GM19099 (cell line): ENCODE data around the gene FABP6.

Experiments
- POLR2A ChIP-seq: IDR thresholded peaks from 3 replicates; pipeline ENCODE4 v1.6.1; 2011; ENCODE audit warnings: low read depth; ENCODE audit not compliant: insufficient read length; ENCODE audit errors: extremely low read depth

Gene FABP6, protein sequence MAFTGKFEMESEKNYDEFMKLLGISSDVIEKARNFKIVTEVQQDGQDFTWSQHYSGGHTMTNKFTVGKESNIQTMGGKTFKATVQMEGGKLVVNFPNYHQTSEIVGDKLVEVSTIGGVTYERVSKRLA

GRCh38 chr5:160229190-160229742 lies at the start of gene FABP6:
Gene FABP6, plus strand, starts transcription at chr5:160229506. Its CDS starts 52 bp downstream, at chr5:160229558.
- TF ChIP-seq POLR2A, result no peak

DNA sequence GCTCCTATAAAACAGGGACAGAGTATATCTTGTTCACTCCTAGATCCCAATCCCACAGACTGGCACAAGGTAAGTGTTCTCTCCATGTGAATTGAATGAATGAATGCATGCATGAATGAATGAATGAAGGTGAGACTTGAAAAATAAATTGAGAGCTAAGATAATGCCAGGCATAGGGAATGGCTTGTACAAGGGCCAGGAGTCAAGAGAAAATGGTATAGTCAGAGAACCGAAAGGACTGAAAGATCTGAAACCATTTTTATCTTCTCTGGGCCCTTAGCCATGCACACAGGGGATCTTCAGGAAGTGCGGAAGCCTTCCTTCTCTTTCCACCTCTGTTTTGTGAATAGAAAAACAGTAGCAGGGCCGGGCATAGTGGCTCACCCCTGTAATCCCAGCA lies 48.4 kb upstream of the FABP6 start:
- no peak for TF ChIP-seq POLR2A

- no peak for TF ChIP-seq POLR2A
These were observed 47.2 kb upstream of the FABP6 start for GRCh38 chr5:160181965-160182622.

GRCh38 chr5:160183075-160183474 lies 46.2 kb upstream of the FABP6 start:
- TF ChIP-seq POLR2A, result no peak

- no peak for TF ChIP-seq POLR2A
These were observed 43.5 kb upstream of the FABP6 start for GRCh38 chr5:160185626-160186360.

DNA sequence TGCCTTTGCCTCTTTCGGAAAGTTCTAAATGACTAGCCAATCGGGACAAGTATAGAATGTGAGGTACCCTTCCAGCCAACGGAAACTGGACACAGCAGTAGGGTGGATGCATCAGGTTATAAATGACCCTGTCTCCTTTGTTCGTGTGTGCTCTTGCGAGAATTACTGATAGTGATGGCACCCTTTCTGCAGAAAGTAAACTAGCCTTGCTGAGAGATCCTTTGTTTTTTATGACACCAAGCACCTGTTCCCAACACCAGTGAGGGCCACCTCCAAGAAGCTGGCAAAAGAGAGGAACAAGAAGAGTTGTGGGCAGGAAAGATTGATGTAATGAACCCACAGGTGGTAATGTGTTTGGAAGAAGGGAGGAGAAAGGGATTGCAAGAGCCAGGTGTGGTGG lies 42.8 kb upstream of the FABP6 start:
- no peak for TF ChIP-seq POLR2A

- TF ChIP-seq POLR2A, result no peak
These were observed 42.2 kb upstream of the FABP6 start for GRCh38 chr5:160187091-160187490.

GRCh38 chr5:160188141-160189015 lies 40.9 kb upstream of the FABP6 start:
- no peak for TF ChIP-seq POLR2A

DNA sequence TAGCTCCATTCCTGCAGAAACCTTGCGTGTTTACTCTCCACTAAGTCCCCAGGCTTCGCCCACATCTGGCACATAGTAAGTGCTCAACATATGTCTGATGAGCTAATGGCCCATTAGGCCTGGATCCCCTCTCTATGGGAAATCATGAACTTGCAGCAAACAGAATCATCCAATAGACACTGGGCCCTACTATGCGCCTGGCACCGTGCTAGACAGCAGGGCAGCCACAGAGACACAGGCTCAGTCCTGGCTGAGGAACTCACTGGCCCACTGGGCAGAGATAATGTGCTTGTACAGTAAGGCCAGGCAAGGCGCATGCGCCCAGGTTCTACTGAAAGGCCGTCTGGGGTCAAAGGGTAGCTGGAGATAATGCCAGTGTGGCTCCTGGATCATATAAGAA lies 36.9 kb upstream of the FABP6 start:
- TF ChIP-seq POLR2A, result no peak

DNA sequence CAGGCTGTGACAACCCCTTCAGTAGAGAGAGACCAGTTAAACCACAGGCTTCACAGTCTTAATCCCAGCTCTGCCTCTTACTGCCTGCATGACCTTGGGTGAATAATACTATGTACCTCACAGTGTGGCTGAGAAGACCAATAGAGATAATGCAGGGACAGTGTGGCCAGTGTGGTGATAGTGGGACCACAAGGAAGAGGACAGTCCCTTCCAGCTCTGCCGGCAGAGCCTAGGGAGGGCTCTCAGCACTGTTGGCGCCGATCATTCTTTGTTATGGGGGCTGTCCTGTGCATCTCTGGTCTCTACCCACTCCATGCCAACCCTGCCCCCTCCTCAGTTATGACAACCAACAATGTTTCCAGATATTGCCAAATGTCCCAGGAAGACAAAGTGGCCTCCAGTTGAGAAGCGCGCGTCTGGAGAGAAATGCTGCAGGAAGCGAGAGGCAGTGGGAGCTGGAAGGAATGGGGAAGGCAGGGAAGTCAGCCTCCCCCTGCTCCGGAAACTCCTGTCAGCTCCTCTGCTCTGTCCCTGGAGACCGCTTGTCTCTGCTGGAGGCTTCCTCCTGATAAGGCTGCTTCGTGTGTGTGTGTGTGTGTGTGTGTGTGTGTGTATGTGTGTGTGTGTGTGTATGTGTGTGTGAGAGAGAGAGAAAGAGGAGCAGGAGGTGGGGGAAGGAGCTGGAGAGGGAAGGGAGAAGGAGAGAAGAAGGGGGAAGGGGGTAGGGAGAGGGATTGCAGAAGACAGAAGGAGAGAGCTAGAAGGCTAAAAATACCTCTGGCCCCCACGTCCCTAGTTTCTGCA lies 31.8 kb upstream of the FABP6 start:
- TF ChIP-seq POLR2A, result no peak

GRCh38 chr5:160198146-160198545 lies 31.2 kb upstream of the FABP6 start:
- no peak for TF ChIP-seq POLR2A

GRCh38 chr5:160198841-160199409 lies 30.4 kb upstream of the FABP6 start:
- no peak for TF ChIP-seq POLR2A

GRCh38 chr5:160199410-160199911 lies 29.8 kb upstream of the FABP6 start:
- TF ChIP-seq POLR2A, result no peak

DNA sequence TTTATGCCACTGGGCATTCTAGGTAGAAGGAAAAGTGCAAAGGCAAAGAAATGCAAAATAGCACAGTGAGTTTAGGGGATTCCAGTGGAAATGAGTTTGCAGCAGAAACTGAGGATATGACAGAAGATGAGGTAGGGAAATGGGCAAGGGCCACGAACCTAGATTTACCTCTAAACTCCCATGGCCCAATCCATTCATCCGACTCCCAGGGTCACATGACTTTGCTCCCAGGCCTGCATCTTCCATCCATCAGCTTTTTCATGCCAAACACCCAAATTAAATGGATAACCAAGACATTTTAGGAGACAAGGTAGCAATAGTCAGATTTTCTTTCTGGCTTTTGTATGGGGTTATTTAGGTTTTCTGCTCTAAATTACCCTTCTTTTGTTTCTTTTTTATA lies 22.2 kb upstream of the FABP6 start:
- no peak for TF ChIP-seq POLR2A
